ENCODE results near the gene NBAS. TPM values are rescaled to one million over a fixed set of nuclear protein-coding genes. Genes with fewer than 3 reads are reported as not detected.

The NBAS gene
- total and polyA plus RNA-seq, 10 of the 15 experiments (the other 5 are each of a cell fraction or from before 2014, with no cell fraction given), result 4.3 to 32.7 (median 20.8) TPM

DNA sequence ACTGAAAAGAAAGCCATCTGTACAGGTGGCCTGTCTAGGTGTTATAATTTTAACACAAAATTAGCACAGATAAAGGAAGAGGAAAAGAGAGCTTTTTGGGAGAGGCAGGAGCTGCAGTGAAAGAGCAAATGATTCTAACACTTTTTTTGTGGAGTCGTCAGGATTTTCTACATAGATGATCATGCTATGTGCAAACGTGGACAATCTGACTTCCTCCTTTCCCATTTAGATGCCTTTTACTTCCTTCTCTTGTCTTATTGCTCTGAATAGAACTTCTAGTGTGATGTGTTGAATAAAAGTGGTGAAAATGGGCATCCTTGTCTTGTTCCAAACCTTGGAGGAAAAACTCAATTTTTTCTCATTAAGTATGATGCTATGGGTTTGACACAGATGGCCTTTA lies 334.5 kb downstream of the NBAS start:
- in situ Hi-C loops (cut with MboI), result no loop called here
- H3K4me2 ChIP-seq (ENCODE audit: control insufficient read depth, insufficient read depth), result no peak overlapping the region
- H3K9me3 ChIP-seq (replicated peaks; ENCODE audit: control insufficient read depth, insufficient read depth, low read length), result no peaks in the 10 kb centered on the region
- TF ChIP-seq EP300 (IDR thresholded peaks at IDR 0.05; ENCODE audit: borderline replicate concordance in 1 of 2, control insufficient read depth in 1 of 2, low read depth in 2 of 2, low read length in 2 of 2) (no peak), RELA (IDR thresholded peaks at IDR 0.05; ENCODE audit: borderline replicate concordance, partially characterized antibody) (no peak), CBX3 (IDR thresholded peaks at IDR 0.05; ENCODE audit: borderline replicate concordance, low read depth) (no peak), RAD21 (IDR thresholded peaks at IDR 0.05; ENCODE audit: insufficient read depth, low read depth, low read length) (no peak), STAT1 (conservative IDR thresholded peaks at IDR 0.05) (no peak), JUND (IDR thresholded peaks at IDR 0.05; ENCODE audit: low read depth, low read length) (no peak), ZNF207 (IDR thresholded peaks at IDR 0.05; ENCODE audit: borderline replicate concordance) (no peak), SPI1 (IDR thresholded peaks at IDR 0.05; ENCODE audit: borderline replicate concordance, insufficient read depth, low read depth, low read length) (no peak), NFXL1 (IDR thresholded peaks at IDR 0.05; ENCODE audit: borderline replicate concordance) (no peak), NR2C2 (IDR thresholded peaks at IDR 0.05; ENCODE audit: borderline replicate concordance, control insufficient read depth, insufficient read length, low read depth) (no peak), CHD1 (IDR thresholded peaks at IDR 0.05; ENCODE audit: low read depth, low read length) (no peak), SIX5 (IDR thresholded peaks at IDR 0.05; ENCODE audit: low read depth, low read length, severe bottlenecking) (no peak), YY1 (IDR thresholded peaks at IDR 0.05; ENCODE audit: low read depth, low read length) (no peak), MTA2 (IDR thresholded peaks at IDR 0.05; ENCODE audit: low read depth) (no peak), MXI1 (IDR thresholded peaks at IDR 0.05; ENCODE audit: low read depth, low read length) (no peak), SMAD5 (IDR thresholded peaks at IDR 0.05; ENCODE audit: low read depth) (no peak)
- TF ChIP-seq, protein P1, sequence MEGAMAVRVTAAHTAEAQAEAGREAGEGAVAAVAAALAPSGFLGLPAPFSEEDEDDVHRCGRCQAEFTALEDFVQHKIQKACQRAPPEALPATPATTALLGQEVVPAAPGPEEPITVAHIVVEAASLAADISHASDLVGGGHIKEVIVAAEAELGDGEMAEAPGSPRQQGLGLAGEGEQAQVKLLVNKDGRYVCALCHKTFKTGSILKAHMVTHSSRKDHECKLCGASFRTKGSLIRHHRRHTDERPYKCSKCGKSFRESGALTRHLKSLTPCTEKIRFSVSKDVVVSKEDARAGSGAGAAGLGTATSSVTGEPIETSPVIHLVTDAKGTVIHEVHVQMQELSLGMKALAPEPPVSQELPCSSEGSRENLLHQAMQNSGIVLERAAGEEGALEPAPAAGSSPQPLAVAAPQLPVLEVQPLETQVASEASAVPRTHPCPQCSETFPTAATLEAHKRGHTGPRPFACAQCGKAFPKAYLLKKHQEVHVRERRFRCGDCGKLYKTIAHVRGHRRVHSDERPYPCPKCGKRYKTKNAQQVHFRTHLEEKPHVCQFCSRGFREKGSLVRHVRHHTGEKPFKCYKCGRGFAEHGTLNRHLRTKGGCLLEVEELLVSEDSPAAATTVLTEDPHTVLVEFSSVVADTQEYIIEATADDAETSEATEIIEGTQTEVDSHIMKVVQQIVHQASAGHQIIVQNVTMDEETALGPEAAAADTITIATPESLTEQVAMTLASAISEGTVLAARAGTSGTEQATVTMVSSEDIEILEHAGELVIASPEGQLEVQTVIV (IDR thresholded peaks at IDR 0.05; ENCODE audit: borderline replicate concordance, partially characterized antibody), result no peak
- TF ChIP-seq, protein P2, sequence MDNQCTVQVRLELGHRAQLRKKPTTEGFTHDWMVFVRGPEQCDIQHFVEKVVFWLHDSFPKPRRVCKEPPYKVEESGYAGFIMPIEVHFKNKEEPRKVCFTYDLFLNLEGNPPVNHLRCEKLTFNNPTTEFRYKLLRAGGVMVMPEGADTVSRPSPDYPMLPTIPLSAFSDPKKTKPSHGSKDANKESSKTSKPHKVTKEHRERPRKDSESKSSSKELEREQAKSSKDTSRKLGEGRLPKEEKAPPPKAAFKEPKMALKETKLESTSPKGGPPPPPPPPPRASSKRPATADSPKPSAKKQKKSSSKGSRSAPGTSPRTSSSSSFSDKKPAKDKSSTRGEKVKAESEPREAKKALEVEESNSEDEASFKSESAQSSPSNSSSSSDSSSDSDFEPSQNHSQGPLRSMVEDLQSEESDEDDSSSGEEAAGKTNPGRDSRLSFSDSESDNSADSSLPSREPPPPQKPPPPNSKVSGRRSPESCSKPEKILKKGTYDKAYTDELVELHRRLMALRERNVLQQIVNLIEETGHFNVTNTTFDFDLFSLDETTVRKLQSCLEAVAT (IDR thresholded peaks at IDR 0.05), result no peak
- TF ChIP-seq, protein P3, sequence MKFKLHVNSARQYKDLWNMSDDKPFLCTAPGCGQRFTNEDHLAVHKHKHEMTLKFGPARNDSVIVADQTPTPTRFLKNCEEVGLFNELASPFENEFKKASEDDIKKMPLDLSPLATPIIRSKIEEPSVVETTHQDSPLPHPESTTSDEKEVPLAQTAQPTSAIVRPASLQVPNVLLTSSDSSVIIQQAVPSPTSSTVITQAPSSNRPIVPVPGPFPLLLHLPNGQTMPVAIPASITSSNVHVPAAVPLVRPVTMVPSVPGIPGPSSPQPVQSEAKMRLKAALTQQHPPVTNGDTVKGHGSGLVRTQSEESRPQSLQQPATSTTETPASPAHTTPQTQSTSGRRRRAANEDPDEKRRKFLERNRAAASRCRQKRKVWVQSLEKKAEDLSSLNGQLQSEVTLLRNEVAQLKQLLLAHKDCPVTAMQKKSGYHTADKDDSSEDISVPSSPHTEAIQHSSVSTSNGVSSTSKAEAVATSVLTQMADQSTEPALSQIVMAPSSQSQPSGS (IDR thresholded peaks at IDR 0.05; ENCODE audit: low read length), result no peak
- ATAC-seq, result no peak
- no peaks in the 10 kb centered on the region for H3K27me3 ChIP-seq (replicated peaks in 1 of 2; ENCODE audit: control insufficient read depth in 2 of 2, insufficient read depth in 2 of 2, low read length in 1 of 2)
- ChIA-PET POLR2A (no interaction called here), CTCF (interaction anchor here (1.2 kb wide), 1 partner anchor 10 kb away, joined by 3 read pairs; no protein-coding TSS in a partner anchor), SMC1A (ENCODE audit: uncharacterized antibody, unreplicated experiment) (no interaction called here), RAD21 (ENCODE audit: unreplicated experiment) (no interaction called here)
- 97% methylated on average over 2 of the region's 2 CpGs for WGBS (ENCODE audit: insufficient coverage, insufficient replicate concordance, low lambda C conversion rate, missing lambda C conversion rate)
- BruUV-seq (replicated peaks), result no TSS peak
- H2AFZ ChIP-seq (ENCODE audit: control insufficient read depth, low read depth, low read length), result no peak overlapping the region
- no peak for FAIRE-seq
- no peak overlapping the region for H3K27ac ChIP-seq (ENCODE audit: control insufficient read depth, insufficient read depth)
- H3K9ac ChIP-seq (ENCODE audit: control insufficient read depth, insufficient read depth, low read length), result no peak overlapping the region
- H3K4me3 ChIP-seq, result no peak overlapping the region
- intact Hi-C loops (cut with micrococcal nuclease; ENCODE audit: unreplicated experiment), result no loop called here
- DNase-seq (ENCODE audit: low read depth, low spot score), result no peak
- H3K4me1 ChIP-seq (ENCODE audit: control insufficient read depth, insufficient read depth, low read length), result no peaks in the 10 kb centered on the region
- H3K79me2 ChIP-seq (ENCODE audit: control insufficient read depth, insufficient read depth, low read length), result no peaks in the 10 kb centered on the region
- 0 out of 4 replicates have a peak, but pooled peaks cover 0 to 2% of the 10 kb centered on the region in 2 experiments for H3K36me3 ChIP-seq (ENCODE audit: control insufficient read depth in 2 of 2, insufficient read depth in 2 of 2, low read length in 1 of 2)
- no peaks in the 10 kb centered on the region for H4K20me1 ChIP-seq (ENCODE audit: control insufficient read depth, insufficient read depth)

All from GM12878 (cell line).